GM21737 (cell line): ENCODE measurements around the gene CFAP43.

Source experiments
- ATAC-seq: cut with Tn5 transposase; IDR thresholded peaks from one replicate; pipeline ENCODE4 v1.9.1; 2021; ENCODE audit warnings: mild to moderate bottlenecking, moderate library complexity; ENCODE audit not compliant: unreplicated experiment

Gene CFAP43

GRCh38 chr10:104231784-104232612 is at the start of gene CFAP43:
TSS of gene CFAP43 (minus strand) at chr10:104232364. CDS start at chr10:104232246, 118 bp downstream.
- peak; percentile 100 for ATAC-seq

- ATAC-seq: no peak
Observed at GRCh38 chr10:104281694-104282093, 49.5 kb upstream of the CFAP43 start.

- no peak for ATAC-seq
Observed at GRCh38 chr10:104279550-104280259, 47.5 kb upstream of the CFAP43 start.

- ATAC-seq: no peak
Observed at GRCh38 chr10:104277785-104278184, 45.6 kb upstream of the CFAP43 start.

GRCh38 chr10:104276192-104276591 is 44.0 kb upstream of the CFAP43 start:
- no peak for ATAC-seq

- no peak for ATAC-seq
Observed at GRCh38 chr10:104274762-104275721, 42.9 kb upstream of the CFAP43 start.

- no peak for ATAC-seq
Observed at GRCh38 chr10:104273899-104274575, 41.9 kb upstream of the CFAP43 start.

GRCh38 chr10:104273286-104273685 is 41.1 kb upstream of the CFAP43 start:
- ATAC-seq: no peak

- peak; percentile 99 for ATAC-seq
Observed at GRCh38 chr10:104268713-104269645, 36.8 kb upstream of the CFAP43 start, which contains the start of gene GSTO2. TSS of gene GSTO2 (plus strand) at chr10:104269184. CDS start at chr10:104274916, 5,732 bp downstream.

- no peak for ATAC-seq
Observed at GRCh38 chr10:104268405-104268712, 36.2 kb upstream of the CFAP43 start.

- ATAC-seq: no peak
Observed at GRCh38 chr10:104267721-104268404, 35.7 kb upstream of the CFAP43 start.

GRCh38 chr10:104264783-104265182 is 32.6 kb upstream of the CFAP43 start:
- ATAC-seq: no peak

- ATAC-seq: no peak
Observed at GRCh38 chr10:104262055-104262454, 29.9 kb upstream of the CFAP43 start.

- ATAC-seq: no peak
Observed at GRCh38 chr10:104260775-104261115, 28.6 kb upstream of the CFAP43 start.

GRCh38 chr10:104259999-104260774 is 28.0 kb upstream of the CFAP43 start:
- ATAC-seq: no peak

- ATAC-seq: no peak
Observed at GRCh38 chr10:104259456-104259855, 27.3 kb upstream of the CFAP43 start.

- no peak for ATAC-seq
Observed at GRCh38 chr10:104258209-104258608, 26.0 kb upstream of the CFAP43 start.

- ATAC-seq: no peak
Observed at GRCh38 chr10:104257235-104257634, 25.1 kb upstream of the CFAP43 start.
